Ovary (tissue), 3 donors: Measurements from ENCODE around the gene PODXL.

Source experiments
- EP300 ChIP-seq: sonication (generic); formaldehyde crosslinking; IDR thresholded peaks from one replicate; pipeline ENCODE4 v1.6.1; 2017; ENCODE audit warnings: antibody characterized with exemption
- POLR2A ChIP-seq: fragments of 450-650 bp; IDR thresholded peaks from one replicate; pipeline ENCODE4 v1.6.1; 2017; ENCODE audit warnings: antibody characterized with exemption, mild to moderate bottlenecking, moderate library complexity
- TF ChIP-seq, protein P1 (sequence below), 3 donors: fragments of 450-650 bp in 2 of 3; fragments of 200-600 bp in 1 of 3; IDR thresholded peaks; one replicate each; pipeline versions ENCODE4 v1.5.1 to v1.8.0; 2016 to 2022; ENCODE audit warnings: antibody characterized with exemption in 3 of 3, mild to moderate bottlenecking in 1 of 3
- donor health status: DM: no; HTN: no; CAD: no.

- TF ChIP-seq, protein P1, sequence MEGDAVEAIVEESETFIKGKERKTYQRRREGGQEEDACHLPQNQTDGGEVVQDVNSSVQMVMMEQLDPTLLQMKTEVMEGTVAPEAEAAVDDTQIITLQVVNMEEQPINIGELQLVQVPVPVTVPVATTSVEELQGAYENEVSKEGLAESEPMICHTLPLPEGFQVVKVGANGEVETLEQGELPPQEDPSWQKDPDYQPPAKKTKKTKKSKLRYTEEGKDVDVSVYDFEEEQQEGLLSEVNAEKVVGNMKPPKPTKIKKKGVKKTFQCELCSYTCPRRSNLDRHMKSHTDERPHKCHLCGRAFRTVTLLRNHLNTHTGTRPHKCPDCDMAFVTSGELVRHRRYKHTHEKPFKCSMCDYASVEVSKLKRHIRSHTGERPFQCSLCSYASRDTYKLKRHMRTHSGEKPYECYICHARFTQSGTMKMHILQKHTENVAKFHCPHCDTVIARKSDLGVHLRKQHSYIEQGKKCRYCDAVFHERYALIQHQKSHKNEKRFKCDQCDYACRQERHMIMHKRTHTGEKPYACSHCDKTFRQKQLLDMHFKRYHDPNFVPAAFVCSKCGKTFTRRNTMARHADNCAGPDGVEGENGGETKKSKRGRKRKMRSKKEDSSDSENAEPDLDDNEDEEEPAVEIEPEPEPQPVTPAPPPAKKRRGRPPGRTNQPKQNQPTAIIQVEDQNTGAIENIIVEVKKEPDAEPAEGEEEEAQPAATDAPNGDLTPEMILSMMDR (IDR thresholded peaks at IDR 0.05): no peak
- TF ChIP-seq POLR2A: no peak
- TF ChIP-seq EP300: no peak
Measured at GRCh38 chr7:131455001-131455400, 101.4 kb downstream of the PODXL start.
